HG03460 (cell line): Measurements from ENCODE around the gene LHB.

Experiments
- ATAC-seq: cut with Tn5 transposase; IDR thresholded peaks from one replicate; pipeline ENCODE4 v1.9.1; 2021; ENCODE audit not compliant: unreplicated experiment

Gene LHB

GRCh38 chr19:48986211-48986610, 30.7 kb downstream of the LHB start:
- ATAC-seq = no peak

GRCh38 chr19:48985711-48986110, 31.2 kb downstream of the LHB start:
- no peak for ATAC-seq

GRCh38 chr19:48982280-48982679, 34.6 kb downstream of the LHB start:
- ATAC-seq = no peak

GRCh38 chr19:48977061-48977460, 39.8 kb downstream of the LHB start:
- ATAC-seq = no peak

GRCh38 chr19:48975947-48976847, 40.7 kb downstream of the LHB start:
- no peak for ATAC-seq

GRCh38 chr19:48970923-48971395, 45.9 kb downstream of the LHB start:
- ATAC-seq = no peak

GRCh38 chr19:48970139-48970766, 46.6 kb downstream of the LHB start:
- no peak for ATAC-seq

- no peak for ATAC-seq
Measured at GRCh38 chr19:48969276-48970138, 47.4 kb downstream of the LHB start.

- no peak for ATAC-seq
Measured at GRCh38 chr19:48968813-48969218, 48.1 kb downstream of the LHB start.

GRCh38 chr19:48968179-48968661, 48.7 kb downstream of the LHB start:
- ATAC-seq = no peak

- no peak for ATAC-seq
Measured at GRCh38 chr19:48967346-48968178, 49.3 kb downstream of the LHB start.

GRCh38 chr19:48966541-48967345, 50.1 kb downstream of the LHB start:
- no peak for ATAC-seq
